Measurements from ENCODE around the gene RIPOR2.
A peak's percentile ranks its signal among the peaks of the same experiment; 100 is the strongest.

- TF ChIP-seq POLR2AphosphoS5 (IDR thresholded peaks at IDR 0.05; ENCODE audit: insufficient read depth, low read depth, low read length) (no peak), MYC (IDR thresholded peaks at IDR 0.05; ENCODE audit: low read depth, low read length) (no peak), POLR2A (IDR thresholded peaks at IDR 0.05; ENCODE audit: low read depth, low read length) (no peak)
- TF ChIP-seq, protein P1, sequence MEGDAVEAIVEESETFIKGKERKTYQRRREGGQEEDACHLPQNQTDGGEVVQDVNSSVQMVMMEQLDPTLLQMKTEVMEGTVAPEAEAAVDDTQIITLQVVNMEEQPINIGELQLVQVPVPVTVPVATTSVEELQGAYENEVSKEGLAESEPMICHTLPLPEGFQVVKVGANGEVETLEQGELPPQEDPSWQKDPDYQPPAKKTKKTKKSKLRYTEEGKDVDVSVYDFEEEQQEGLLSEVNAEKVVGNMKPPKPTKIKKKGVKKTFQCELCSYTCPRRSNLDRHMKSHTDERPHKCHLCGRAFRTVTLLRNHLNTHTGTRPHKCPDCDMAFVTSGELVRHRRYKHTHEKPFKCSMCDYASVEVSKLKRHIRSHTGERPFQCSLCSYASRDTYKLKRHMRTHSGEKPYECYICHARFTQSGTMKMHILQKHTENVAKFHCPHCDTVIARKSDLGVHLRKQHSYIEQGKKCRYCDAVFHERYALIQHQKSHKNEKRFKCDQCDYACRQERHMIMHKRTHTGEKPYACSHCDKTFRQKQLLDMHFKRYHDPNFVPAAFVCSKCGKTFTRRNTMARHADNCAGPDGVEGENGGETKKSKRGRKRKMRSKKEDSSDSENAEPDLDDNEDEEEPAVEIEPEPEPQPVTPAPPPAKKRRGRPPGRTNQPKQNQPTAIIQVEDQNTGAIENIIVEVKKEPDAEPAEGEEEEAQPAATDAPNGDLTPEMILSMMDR (IDR thresholded peaks at IDR 0.05; ENCODE audit: extremely low read depth in 1 of 2, insufficient read depth in 1 of 2, low read depth in 1 of 2, low read length in 2 of 2): peak; percentile 17 to 31
Observed at GRCh38 chr6:24766680-24767462, 168.9 kb downstream of the RIPOR2 start.

Data from endothelial cell of umbilical vein (primary cell).